NCI-H748 treated with DMSO at 0.1 percent for 48 hours (cell line): ENCODE data around the gene ECSIT.
"Not testable (repeated sequence)": the region's sequence is repeated elsewhere in the genome, so short reads cannot be mapped to it uniquely, and the experiment has no call there.

Experiments
- DNase-seq: peaks from one replicate; lab custom pipeline; 2025; lab: John Stamatoyannopoulos, UW

The ECSIT gene

DNA sequence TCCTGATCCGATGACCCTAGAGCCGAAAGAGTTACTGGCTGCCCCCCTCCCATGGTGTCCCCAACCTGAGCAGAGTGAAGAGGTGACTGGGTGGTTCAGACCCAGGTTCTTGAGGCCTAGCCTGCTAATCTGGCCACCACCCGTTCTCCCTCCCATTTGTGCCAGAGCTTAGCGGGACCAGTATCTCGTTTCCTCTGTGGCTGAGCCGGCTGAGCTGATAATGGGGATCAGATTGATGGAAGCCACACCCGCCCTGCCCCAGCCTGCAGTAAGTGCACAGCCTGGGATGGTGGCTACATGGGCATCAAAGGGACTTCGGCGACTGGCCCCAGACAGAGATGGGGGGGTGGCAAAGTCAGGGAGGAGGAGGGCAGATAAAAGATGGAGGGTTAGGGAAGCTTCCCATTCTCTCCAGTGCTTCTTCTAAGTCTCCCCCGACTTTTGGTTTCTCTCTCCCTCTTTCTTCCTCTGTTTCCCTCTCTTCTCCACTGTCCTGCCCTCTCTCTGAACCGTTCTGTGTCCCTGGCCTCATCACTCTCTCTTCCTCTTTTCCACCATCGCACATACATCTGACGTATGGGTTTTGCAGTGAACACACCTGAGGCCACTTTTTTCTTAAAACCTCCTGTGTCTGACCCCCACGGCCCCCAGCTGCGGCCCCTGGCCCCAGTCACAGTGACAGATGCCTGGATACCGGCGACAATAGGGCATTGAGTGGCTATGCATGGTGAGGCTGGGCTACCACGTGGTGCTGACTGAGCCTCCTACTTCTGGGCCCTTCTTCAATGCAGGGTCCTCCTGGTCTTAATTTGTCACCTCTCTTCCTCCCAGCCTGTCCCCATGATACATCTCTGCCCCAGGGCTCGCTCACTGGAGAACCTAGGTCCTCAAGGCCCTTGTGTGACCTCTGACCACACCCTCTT, 50.5 kb downstream of the ECSIT start:
- DNase-seq, result no peak

DNA sequence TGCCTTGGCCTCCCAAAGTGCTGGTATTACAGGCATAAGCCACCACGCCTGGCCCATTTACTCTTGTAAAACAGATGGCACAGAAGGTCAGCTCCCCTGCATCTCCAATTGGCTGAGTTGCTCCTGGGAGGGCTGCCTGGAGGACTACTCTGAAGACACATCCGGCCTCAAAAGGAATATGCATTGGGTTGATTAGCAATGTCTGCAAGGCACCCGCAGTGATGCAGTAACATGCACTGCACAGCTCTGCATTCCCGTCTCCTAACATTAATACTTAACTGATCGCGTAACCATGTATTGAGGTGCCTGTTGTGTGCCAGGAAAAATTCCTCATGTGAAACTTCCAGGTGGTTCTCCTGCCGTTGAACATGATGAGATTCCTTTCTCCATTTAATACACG, 53.1 kb downstream of the ECSIT start:
- no peak for DNase-seq

DNA sequence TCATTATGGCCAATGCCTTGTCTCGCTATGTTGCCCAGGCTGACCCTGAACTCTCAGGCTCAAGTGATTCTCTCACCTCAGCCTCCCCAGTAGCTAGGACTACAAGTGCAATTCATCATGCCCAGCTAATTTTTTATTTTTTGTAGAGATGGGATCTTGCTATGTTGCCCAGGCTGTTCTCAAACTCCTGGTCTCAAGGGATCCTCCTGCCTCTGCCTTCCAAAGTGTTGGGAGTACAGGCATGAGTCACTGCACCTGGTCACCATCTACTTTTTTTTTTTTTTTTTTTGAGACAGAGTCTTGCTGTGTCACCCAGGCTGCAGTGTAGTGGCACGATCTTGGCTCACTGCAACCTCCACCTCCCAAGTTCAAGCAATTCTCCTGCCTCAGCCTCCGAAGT, 53.6 kb downstream of the ECSIT start:
- DNase-seq, result not testable (repeated sequence)

DNA sequence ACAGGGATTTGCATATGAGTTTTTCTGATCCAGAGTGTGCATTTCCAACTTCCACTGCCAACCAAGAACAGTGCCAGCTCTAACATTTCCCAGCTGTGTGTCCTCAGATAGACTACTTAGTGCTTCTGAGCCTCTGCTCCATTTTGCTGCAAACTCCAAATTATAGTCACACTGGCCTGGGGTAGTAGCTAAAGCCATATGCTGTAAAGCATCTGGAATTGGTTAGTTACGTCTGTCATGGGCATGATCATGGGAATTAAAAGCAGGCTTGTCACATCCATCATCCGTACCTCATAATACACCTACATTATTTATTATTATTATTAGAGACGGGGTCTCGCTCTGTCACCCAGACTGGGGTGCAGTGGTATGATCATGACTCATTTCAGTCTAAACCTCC, 55.2 kb downstream of the ECSIT start:
- no peak for DNase-seq

DNA sequence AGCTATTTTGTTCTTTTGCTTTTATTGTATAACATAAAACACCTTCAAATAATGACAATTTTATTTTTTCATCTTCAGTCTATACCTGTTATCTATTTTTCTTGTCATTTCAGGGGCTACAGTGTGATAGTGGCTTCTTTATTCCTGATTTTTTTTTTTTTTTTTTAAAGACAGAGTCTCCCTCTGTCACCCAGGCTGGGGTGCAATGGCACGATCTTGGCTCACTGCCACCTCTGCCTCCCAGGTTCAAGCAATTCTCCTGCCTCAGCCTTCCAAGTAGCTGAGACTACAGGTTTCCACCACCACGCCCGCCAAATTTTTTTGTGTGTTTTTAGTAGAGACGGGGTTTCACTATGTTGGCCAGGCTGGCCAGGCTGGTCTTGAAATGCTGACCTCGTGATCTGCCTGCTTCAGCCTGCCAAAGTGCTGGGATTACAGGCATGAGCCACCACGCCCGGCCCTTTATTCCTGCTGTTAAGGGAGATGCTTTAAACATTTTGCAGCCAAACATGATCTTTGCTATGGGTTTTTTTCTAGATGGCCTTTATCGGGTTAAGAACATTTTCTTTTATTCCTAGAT, 60.6 kb downstream of the ECSIT start:
- DNase-seq, result not testable (repeated sequence)

DNA sequence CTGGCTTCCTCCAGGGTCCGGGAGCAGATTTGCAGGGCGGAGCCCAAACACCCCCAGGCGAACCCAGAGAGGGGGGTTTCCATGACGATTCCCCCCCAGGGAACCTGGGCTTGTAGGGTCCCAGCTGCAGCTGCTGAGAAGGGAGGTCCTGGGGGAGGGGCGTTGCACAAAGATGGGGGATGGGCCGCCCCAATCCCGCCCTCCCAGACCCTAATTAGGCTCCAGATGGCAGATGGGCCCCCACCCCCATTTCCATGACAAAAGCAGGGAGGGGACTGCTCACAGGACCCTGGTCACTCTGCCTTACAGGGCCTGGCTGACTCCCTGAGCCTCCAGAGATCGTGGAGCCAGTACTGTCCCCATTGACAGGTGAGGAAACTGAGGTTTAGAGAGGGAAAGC, 63.3 kb downstream of the ECSIT start:
- no peak for DNase-seq

- no peak for DNase-seq
These were observed 64.3 kb downstream of the ECSIT start for GRCh38 chr19:11464333-11465265.

DNA sequence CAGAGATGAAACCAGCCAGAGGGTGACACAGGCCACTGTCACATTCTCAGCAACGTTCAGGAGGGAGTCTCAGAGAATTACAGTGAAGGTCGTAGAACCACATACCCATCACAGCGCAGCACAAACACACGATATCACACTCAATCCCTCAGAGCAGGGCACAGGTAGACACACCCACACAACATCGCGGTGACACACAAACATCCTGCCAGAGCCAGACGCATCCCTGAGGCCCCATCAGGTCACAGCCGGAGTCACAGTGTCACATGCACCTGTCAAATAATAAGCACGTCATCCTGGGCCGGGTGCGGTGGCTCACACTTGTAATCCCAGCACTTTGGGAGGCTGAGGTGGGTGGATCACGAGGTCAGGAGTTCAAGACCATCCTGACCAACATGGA, 65.5 kb downstream of the ECSIT start:
- no peak for DNase-seq

- DNase-seq, result no peak
These were observed 67.5 kb downstream of the ECSIT start for GRCh38 chr19:11461453-11461852.

GRCh38 chr19:11460207-11460606, 68.7 kb downstream of the ECSIT start:
- DNase-seq, result no peak

DNA sequence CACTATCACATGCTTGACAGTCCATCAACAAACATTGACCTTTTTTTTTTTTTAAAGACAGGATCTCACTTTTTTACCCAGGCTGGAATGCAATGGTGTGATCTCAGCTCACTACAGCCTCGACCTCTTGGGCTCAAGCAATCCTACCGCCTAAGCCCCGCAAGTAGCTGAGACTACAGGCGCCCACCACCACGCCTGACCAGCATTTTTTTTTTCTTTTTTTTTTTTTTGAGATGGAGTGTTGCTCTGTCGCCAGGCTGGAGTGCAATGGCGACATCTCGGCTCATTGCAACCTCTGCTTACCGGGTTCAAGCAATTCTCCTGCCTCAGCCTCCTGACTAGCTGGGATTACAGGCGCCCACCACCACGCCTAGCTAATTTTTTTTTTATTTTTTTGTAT, 70.0 kb downstream of the ECSIT start:
- DNase-seq, result not testable (repeated sequence)

DNA sequence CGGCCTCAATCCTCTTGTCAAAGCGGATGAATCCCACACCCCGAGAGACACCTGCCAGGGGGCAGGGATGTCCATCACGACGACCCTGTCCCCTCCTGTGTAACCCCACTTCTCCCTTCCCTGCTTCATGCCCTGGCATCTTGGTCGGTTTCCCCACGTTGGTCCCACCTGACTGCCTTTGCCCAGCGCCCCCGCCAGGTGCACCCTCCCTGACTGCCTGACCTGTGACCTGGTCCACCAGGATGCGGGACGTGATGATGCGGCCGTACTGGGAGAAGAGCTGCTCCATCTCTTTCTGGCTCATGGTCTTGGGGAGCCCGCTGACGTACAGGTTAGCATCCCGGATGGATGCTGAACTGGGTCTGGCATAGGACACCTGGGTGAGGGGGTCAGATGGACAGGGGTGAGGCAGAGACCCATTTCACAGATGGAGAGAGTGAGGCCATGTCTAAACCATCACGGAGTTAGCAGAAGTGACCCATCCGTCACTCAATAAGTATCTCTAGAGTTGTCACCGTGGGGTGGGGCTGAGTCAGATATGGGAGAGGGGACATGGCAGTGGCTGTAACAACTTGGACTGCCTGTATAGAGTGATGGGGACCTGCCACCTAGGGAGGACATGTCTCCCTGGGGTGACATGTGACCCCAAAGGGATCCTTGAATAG, 70.6 kb downstream of the ECSIT start:
- DNase-seq, result no peak

DNA sequence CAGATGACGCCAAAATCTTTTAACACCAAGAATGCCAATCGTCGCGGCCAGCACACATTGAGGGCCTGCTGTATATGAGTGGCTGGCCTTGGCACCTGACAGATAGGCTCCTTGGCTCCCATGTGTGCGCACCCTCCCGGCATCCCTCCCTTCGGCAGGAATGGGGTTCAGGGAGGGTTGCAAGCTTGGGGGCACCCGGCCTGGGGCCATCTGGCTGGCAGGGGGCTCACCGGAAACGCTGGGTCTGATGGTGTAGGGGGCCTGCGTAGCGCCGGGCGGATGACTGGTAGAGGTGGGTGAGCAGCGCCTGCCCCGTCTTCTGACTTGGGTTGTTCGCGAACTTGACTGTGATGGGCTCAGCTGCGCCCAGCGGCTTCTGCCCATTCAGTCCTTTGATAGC, 71.1 kb downstream of the ECSIT start:
- DNase-seq, result no peak

DNA sequence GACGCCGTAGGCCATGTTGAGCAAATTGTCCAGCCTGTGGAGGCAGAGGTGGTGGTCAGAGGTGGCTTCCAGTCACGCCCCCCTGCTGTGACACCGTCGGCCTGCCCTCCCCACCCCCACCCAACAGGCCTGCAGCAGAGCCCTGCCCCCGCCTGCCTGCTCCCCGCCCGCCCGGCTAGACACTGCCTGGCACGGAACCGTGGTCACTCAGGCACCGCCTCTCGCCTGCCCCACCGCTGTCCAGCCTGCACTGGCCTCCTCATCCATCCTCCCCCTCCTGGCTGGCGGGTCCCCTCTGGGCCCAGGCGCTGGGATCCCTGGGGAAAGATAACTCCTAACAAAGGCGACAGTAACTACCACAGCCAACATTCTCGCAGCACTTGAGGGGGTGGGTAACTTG, 71.8 kb downstream of the ECSIT start:
- no peak for DNase-seq

- DNase-seq, result no peak
These were observed 72.3 kb downstream of the ECSIT start for GRCh38 chr19:11456659-11457058.
